ENCODE data around the gene MARK3. TPM values are rescaled to one million over a fixed set of nuclear protein-coding genes. Genes with fewer than 3 reads are reported as not detected.

Gene MARK3
- total RNA-seq, 1 donor from 2014 or later, result 59.5 TPM

DNA sequence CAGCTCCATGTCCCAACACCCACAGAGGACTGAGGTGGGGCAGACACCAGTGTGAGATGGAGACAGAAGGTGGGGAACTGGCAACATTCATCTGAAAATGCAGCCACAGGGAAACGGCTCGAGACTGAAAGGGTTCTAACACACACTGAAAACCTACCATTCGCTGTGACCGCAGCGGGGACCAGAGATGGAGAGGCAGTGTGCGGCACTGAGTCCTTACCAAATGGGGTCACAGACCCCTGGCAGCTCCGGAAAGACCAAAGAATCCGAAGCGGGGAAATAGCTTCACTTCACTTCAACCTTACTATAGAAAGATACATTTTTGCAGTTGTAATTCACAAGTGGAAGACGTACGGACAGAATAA, 167.6 kb downstream of the MARK3 start:
- Histone ChIP-seq H3K27ac (ENCODE audit: low read depth, low read length) (peak overlapping the region; percentile 83), H3K9me3 (ENCODE audit: control insufficient read depth in 3 of 3, low read length in 3 of 3) (no peaks in the 10 kb centered on the region), H3K36me3 (ENCODE audit: control insufficient read depth in 3 of 3, insufficient read depth in 3 of 3, low read length in 3 of 3) (no peaks in the 10 kb centered on the region), H3K9ac (ENCODE audit: low read depth in 1 of 3, low read length in 3 of 3) (peak overlapping the region in 2 of 3 donors; percentile 55 to 77), H3K27me3 (ENCODE audit: control insufficient read depth in 3 of 3, insufficient read depth in 3 of 3, low read length in 3 of 3) (no peaks in the 10 kb centered on the region), H3K4me3 (ENCODE audit: low read length in 3 of 3) (peak overlapping the region; percentile 27 to 67 (median 28)), H3K4me1 (ENCODE audit: control insufficient read depth in 3 of 3, insufficient read depth in 3 of 3, low read length in 3 of 3) (peaks cover 49 to 83% (median 75%) of the 10 kb centered on the region in 3 donors)

Small RNA genes lying within 50 kb of the gene (small RNA-seq; reads per million reads assigned to genes)
- gene RNU7-160P (not detected), gene SNORA28 (8.5 reads per million, percentile 91 among the genes with 10 or more reads in this experiment)

Other genes with a start within 250 kb of the MARK3 start
- 84.5 TPM for gene EIF5, start 51.2 kb upstream of the MARK3 start, total RNA-seq
- 64.7 TPM for gene CKB, start 137.4 kb downstream of the MARK3 start, total RNA-seq
- gene TRMT61A, start 143.8 kb downstream of the MARK3 start, total RNA-seq, result 4.7 TPM
- gene BAG5, start 177.2 kb downstream of the MARK3 start, total RNA-seq, result 16.7 TPM
- 28.2 TPM for gene COA8, start 177.5 kb downstream of the MARK3 start, total RNA-seq
- 103 TPM for gene KLC1, start 243.8 kb downstream of the MARK3 start, total RNA-seq

All from skeletal muscle tissue (tissue), 5 donors.